Measurements from ENCODE around the gene AGA. TPM values are rescaled to one million over a fixed set of nuclear protein-coding genes. Genes with fewer than 3 reads are reported as not detected.

The AGA gene
- total and polyA plus RNA-seq, 12 donors: 4.1 to 12.7 (median 7.9) TPM

DNA sequence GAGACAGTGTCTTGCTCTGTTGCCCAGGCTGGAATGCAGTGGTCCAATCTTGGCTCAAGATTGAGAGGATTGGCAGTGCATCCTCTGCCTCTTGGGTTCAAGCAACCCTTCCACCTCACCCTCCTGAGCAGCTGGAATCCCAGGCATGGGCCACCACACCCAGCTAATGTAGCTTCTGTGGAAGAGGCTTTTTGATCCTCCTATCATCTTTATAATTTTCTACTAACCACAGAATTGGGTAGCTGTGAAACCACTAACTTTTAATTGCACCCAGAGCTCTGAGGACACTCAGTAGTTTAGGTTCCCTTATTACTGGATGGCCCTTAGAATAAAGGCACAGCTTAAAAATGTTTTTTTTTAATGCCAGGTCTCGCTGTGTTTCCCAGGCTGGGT is 8.9 kb upstream of the AGA start:
- no peak for ATAC-seq
- intact Hi-C loops (cut with DNase I): no loop called here
- H3K4me3 ChIP-seq: no peak overlapping the region
- no peak overlapping the region for H3K27ac ChIP-seq
- 94 to 100% methylated on average over 1 of the region's 1 CpG for WGBS, 2 donors
- H3K4me1 ChIP-seq: no peaks in the 10 kb centered on the region
- H3K36me3 ChIP-seq: no peaks in the 10 kb centered on the region
- TF ChIP-seq, protein P1, sequence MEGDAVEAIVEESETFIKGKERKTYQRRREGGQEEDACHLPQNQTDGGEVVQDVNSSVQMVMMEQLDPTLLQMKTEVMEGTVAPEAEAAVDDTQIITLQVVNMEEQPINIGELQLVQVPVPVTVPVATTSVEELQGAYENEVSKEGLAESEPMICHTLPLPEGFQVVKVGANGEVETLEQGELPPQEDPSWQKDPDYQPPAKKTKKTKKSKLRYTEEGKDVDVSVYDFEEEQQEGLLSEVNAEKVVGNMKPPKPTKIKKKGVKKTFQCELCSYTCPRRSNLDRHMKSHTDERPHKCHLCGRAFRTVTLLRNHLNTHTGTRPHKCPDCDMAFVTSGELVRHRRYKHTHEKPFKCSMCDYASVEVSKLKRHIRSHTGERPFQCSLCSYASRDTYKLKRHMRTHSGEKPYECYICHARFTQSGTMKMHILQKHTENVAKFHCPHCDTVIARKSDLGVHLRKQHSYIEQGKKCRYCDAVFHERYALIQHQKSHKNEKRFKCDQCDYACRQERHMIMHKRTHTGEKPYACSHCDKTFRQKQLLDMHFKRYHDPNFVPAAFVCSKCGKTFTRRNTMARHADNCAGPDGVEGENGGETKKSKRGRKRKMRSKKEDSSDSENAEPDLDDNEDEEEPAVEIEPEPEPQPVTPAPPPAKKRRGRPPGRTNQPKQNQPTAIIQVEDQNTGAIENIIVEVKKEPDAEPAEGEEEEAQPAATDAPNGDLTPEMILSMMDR (IDR thresholded peaks at IDR 0.05): no peak
- no peaks in the 10 kb centered on the region for H3K27me3 ChIP-seq
- DNase-seq: no peak
- no peaks in the 10 kb centered on the region for H3K9me3 ChIP-seq

DNA sequence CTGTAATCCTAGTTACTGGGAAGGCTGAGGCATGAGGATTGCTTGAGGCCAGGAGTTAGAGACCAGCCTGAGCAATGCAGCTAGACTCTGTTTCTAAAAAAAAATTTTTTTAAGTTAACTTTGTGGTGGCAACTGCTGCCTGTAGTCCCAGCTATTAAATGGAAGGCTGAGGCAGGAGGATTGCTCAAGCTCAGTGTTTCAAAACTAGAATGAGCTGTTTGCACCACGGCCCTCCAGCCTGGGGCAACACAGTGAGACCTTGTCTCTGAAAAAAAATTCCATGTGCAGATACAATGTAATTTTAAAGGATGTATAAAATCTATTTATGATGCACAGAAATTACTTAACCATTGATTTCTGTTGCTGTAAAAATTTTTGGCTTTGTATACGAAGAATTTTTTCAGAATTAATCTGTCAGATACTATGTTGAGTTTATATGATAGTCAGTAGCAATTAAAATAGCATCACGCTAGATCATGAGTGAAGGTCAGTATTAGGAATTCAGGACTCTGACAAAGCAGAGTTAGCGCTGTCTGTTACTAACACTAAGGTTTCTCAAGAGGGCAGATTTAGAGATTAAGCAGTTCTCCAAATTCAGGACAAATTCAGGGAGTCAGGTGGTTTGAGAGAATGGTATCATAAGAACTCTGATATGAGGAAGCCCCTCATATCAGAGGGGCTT is 8.3 kb upstream of the AGA start:
- TF ChIP-seq, protein P1 (IDR thresholded peaks at IDR 0.05): no peak
- intact Hi-C loops (cut with DNase I): no loop called here
- no peaks in the 10 kb centered on the region for H3K9me3 ChIP-seq
- no peak overlapping the region for H3K4me3 ChIP-seq
- H3K4me1 ChIP-seq: no peaks in the 10 kb centered on the region
- WGBS, 2 donors: 88 to 89% methylated on average over 4 of the region's 4 CpGs
- ATAC-seq: no peak
- H3K27me3 ChIP-seq: no peaks in the 10 kb centered on the region
- H3K27ac ChIP-seq: no peak overlapping the region
- no peak for DNase-seq
- H3K36me3 ChIP-seq: no peaks in the 10 kb centered on the region

DNA sequence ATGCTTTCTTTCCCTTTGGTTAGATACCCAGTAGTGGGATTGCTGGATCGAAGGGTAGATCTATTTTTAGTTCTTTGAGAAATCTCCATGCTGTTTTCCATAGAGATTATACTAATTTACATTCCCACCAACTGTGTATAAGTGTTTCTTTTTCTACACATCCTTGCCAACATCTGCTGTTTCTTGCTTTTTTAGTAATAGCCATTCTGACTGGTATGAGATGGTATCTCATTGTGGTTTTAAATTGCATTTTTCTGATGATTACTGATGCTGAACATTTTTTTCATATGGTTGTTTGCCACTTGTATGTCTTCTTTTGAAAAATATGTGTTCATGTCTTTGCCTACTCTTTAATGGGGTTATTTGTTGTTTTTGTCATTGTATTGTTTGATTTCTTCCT is 6.6 kb upstream of the AGA start:
- WGBS, 2 donors: 48 to 50% methylated on average over 1 of the region's 1 CpG
- TF ChIP-seq, protein P1 (IDR thresholded peaks at IDR 0.05): no peak
- no peaks in the 10 kb centered on the region for H3K4me1 ChIP-seq
- H3K9me3 ChIP-seq: no peaks in the 10 kb centered on the region
- no peak overlapping the region for H3K27ac ChIP-seq
- no peaks in the 10 kb centered on the region for H3K36me3 ChIP-seq
- DNase-seq (no peak), ATAC-seq (no peak)
- no peak overlapping the region for H3K4me3 ChIP-seq
- H3K27me3 ChIP-seq: no peaks in the 10 kb centered on the region
- intact Hi-C loops (cut with DNase I): no loop called here

DNA sequence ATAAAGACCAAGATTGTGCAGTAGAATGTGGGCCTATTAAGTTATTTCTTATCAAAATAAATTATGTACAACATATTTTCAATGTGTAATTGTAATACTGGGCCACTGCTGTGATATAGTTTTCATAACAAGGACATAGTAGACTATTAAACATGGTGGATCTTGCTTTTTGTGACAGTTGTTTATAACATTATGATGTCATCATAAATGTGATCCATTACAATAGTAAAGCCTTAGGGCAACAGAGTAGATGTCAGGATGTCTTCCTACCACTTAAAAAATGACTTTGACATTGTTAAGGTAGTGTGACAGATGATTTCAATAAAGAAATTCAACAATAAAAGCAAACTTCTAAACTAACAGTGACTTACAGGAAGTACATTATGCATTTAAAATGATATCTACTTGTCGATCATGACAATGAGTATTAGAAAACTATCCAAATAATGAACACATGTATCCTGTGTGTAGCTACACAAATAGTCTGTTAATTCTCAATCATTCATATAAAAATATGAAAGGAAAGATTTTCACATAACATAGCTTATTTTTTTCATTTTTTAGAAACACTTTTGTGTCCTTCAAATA is 5.3 kb upstream of the AGA start:
- no peak for ATAC-seq
- no peak for DNase-seq
- Histone ChIP-seq H3K9me3 (no peaks in the 10 kb centered on the region), H3K4me3 (no peak overlapping the region), H3K36me3 (no peaks in the 10 kb centered on the region), H3K27ac (no peak overlapping the region), H3K4me1 (peaks cover 0 to 6% (median 5%) of the 10 kb centered on the region in 9 donors), H3K27me3 (no peaks in the 10 kb centered on the region)
- WGBS, 2 donors: 57 to 76% methylated on average over 1 of the region's 1 CpG
- intact Hi-C loops (cut with DNase I): no loop called here
- TF ChIP-seq, protein P1 (IDR thresholded peaks at IDR 0.05): no peak

All from heart right ventricle (tissue), 16 donors.